K562 (cell line): Measurements from ENCODE around the gene NPC1L1. TPM values are rescaled to one million over a fixed set of nuclear protein-coding genes. Genes with fewer than 3 reads are reported as not detected.
A peak's percentile ranks its signal among the peaks of the same experiment; 100 is the strongest.

Experiments used
- CREM ChIP-seq: IDR thresholded peaks from 2 replicates; pipeline ENCODE4 v1.6.1; 2014; ENCODE audit warnings: antibody characterized with exemption, low read depth
- FOXK2 ChIP-seq, 2 experiments: fragments of 450-650 bp; IDR thresholded peaks in 1 of 2; conservative IDR thresholded peaks in 1 of 2; 2 replicates each; pipeline ENCODE4 v1.6.1; 2016; ENCODE audit warnings: low read depth in 2 of 2, mild to moderate bottlenecking in 1 of 2
- NEUROD1 ChIP-seq: fragments of 150-350 bp; IDR thresholded peaks from 2 replicates; pipeline ENCODE4 v1.6.1; 2014; ENCODE audit warnings: borderline replicate concordance, low read length, low read depth; ENCODE audit not compliant: partially characterized antibody
- NFYB ChIP-seq: IDR thresholded peaks from 2 replicates; pipeline ENCODE4 v1.6.1; 2011; ENCODE audit warnings: mild to moderate bottlenecking, moderate library complexity; ENCODE audit not compliant: insufficient read length; ENCODE audit errors: extremely low read depth
- NR2C2 ChIP-seq, 2 experiments: fragments of 200-800 bp in 1 of 2; sonication (Bioruptor generic) in 1 of 2; sonication (generic) in 1 of 2; formaldehyde crosslinking in 1 of 2; IDR thresholded peaks; 2 replicates each; pipeline versions ENCODE4 v1.6.1 to v1.8.0; 2016 to 2022; ENCODE audit warnings: mild to moderate bottlenecking in 1 of 2, missing compliant biosample characterization in 1 of 2, missing genetic modification characterization in 1 of 2, missing genetic modification reagents in 1 of 2
- RB1 ChIP-seq: fragments of 450-650 bp; IDR thresholded peaks from 2 replicates; pipeline ENCODE4 v1.6.1; 2017; ENCODE audit warnings: low read depth, mild to moderate bottlenecking
- SMAD4 ChIP-seq: fragments of 250-450 bp; sonication (Bioruptor Pico); conservative IDR thresholded peaks from 2 replicates; pipeline ENCODE4 v1.8.0; 2021; ENCODE audit warnings: inconsistent platforms, mild to moderate bottlenecking, moderate library complexity
- TEAD1 ChIP-seq, 2 experiments: fragments of 450-650 bp in 1 of 2; sonication (generic) in 1 of 2; formaldehyde crosslinking; IDR thresholded peaks; 2 replicates each; pipeline versions ENCODE4 v1.4.0 to v1.8.0; 2020 to 2022; ENCODE audit warnings: mild to moderate bottlenecking in 2 of 2, missing genetic modification reagents in 1 of 2
- ZNF324 ChIP-seq: fragments of 250-450 bp; sonication (Bioruptor Pico); IDR thresholded peaks from 2 replicates; pipeline ENCODE4 v1.4.0; 2020; ENCODE audit warnings: mild to moderate bottlenecking
- polyA plus RNA-seq, 8 experiments: library from polyadenylated mRNA; depleted of rRNA in 4 of 8; stranded (reverse) in 5 of 8; unstranded in 3 of 8; fragments of >200 nt; fragmentation: Nextera tagmentation in 2 of 8; fragmentation: Illumina TruSeq in 1 of 8; extraction: Ambion mirVana in 2 of 8; extraction: Trizol in 1 of 8; gene quantifications; 2 replicates each; pipeline versions ENCODE4 v1.2.1 to v1.2.3, GENCODE V29; 2011 to 2014; ENCODE audit warnings: inconsistent platforms in 1 of 8, missing spikeins in 1 of 8
- total RNA-seq, 7 experiments: library from RNA; depleted of rRNA in 6 of 7; stranded (reverse); fragments of >200 nt in 6 of 7; fragmentation: Illumina TruSeq in 2 of 7; extraction: Trizol in 2 of 7; gene quantifications; 2 replicates each; pipeline versions ENCODE4 v1.2.1 to v1.2.3, GENCODE V29; 2011 to 2021; ENCODE audit warnings: low replicate concordance in 1 of 7
- TF ChIP-seq, protein P1 (sequence below): fragments of 200-600 bp; sonication (generic); IDR thresholded peaks from one replicate; pipeline ENCODE4 v1.6.1; 2012; ENCODE audit warnings: mild to moderate bottlenecking, low read depth, low read length, inconsistent platforms
- TF ChIP-seq, protein P2 (sequence below): fragments of 250-450 bp; sonication (Bioruptor Pico); IDR thresholded peaks from 2 replicates; pipeline ENCODE4 v1.8.0; 2021; ENCODE audit warnings: borderline replicate concordance, mild to moderate bottlenecking, moderate library complexity; ENCODE audit not compliant: poor library complexity, severe bottlenecking

The NPC1L1 gene
- total and polyA plus RNA-seq, 9 of the 15 experiments (the other 6 are each of a cell fraction or from before 2014, with no cell fraction given): 0.01 to 0.18 (median 0.07) TPM; not detected in 4

DNA sequence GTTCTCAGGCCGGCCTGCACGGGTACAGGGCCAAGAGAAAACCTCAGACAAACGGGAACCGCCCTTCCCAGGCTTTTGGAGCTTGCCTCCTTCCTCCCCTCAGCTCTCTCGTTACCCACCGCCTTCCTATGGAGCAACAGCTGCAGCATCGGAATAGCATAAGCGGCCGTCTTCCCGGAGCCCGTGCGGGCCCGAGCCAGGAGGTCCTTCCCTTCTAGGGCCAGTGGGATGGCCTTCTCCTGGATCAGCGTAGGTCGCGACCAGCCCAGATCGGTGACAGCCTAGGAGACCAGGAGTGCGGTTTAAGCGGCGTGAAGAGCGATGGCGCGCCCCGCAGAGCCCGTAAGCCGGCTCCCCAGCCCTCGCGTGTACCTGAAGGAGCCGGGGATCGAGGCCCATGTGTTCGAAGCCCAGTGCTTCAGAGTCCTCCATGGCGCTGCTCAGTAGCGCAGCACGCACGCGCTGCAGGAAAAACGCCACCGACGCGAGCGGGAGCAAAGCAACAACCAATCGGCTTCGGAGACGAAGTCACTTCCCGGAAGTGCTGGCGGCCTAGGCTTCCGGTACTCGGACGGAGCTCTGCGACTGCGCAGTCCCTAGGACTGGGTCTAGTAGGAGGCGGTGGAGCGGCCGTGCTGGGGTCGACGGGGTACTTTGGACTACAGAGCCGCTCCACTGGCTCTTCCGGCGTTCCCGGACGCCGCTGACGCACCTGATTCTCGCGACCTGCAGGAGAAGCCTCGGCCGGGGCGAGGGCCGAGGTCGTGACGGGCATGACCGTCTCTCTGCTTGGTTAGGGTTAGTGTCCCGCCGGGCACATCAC lies 32.5 kb upstream of the NPC1L1 start, which contains the start of gene DDX56 (continued):
- TF ChIP-seq, protein P1, sequence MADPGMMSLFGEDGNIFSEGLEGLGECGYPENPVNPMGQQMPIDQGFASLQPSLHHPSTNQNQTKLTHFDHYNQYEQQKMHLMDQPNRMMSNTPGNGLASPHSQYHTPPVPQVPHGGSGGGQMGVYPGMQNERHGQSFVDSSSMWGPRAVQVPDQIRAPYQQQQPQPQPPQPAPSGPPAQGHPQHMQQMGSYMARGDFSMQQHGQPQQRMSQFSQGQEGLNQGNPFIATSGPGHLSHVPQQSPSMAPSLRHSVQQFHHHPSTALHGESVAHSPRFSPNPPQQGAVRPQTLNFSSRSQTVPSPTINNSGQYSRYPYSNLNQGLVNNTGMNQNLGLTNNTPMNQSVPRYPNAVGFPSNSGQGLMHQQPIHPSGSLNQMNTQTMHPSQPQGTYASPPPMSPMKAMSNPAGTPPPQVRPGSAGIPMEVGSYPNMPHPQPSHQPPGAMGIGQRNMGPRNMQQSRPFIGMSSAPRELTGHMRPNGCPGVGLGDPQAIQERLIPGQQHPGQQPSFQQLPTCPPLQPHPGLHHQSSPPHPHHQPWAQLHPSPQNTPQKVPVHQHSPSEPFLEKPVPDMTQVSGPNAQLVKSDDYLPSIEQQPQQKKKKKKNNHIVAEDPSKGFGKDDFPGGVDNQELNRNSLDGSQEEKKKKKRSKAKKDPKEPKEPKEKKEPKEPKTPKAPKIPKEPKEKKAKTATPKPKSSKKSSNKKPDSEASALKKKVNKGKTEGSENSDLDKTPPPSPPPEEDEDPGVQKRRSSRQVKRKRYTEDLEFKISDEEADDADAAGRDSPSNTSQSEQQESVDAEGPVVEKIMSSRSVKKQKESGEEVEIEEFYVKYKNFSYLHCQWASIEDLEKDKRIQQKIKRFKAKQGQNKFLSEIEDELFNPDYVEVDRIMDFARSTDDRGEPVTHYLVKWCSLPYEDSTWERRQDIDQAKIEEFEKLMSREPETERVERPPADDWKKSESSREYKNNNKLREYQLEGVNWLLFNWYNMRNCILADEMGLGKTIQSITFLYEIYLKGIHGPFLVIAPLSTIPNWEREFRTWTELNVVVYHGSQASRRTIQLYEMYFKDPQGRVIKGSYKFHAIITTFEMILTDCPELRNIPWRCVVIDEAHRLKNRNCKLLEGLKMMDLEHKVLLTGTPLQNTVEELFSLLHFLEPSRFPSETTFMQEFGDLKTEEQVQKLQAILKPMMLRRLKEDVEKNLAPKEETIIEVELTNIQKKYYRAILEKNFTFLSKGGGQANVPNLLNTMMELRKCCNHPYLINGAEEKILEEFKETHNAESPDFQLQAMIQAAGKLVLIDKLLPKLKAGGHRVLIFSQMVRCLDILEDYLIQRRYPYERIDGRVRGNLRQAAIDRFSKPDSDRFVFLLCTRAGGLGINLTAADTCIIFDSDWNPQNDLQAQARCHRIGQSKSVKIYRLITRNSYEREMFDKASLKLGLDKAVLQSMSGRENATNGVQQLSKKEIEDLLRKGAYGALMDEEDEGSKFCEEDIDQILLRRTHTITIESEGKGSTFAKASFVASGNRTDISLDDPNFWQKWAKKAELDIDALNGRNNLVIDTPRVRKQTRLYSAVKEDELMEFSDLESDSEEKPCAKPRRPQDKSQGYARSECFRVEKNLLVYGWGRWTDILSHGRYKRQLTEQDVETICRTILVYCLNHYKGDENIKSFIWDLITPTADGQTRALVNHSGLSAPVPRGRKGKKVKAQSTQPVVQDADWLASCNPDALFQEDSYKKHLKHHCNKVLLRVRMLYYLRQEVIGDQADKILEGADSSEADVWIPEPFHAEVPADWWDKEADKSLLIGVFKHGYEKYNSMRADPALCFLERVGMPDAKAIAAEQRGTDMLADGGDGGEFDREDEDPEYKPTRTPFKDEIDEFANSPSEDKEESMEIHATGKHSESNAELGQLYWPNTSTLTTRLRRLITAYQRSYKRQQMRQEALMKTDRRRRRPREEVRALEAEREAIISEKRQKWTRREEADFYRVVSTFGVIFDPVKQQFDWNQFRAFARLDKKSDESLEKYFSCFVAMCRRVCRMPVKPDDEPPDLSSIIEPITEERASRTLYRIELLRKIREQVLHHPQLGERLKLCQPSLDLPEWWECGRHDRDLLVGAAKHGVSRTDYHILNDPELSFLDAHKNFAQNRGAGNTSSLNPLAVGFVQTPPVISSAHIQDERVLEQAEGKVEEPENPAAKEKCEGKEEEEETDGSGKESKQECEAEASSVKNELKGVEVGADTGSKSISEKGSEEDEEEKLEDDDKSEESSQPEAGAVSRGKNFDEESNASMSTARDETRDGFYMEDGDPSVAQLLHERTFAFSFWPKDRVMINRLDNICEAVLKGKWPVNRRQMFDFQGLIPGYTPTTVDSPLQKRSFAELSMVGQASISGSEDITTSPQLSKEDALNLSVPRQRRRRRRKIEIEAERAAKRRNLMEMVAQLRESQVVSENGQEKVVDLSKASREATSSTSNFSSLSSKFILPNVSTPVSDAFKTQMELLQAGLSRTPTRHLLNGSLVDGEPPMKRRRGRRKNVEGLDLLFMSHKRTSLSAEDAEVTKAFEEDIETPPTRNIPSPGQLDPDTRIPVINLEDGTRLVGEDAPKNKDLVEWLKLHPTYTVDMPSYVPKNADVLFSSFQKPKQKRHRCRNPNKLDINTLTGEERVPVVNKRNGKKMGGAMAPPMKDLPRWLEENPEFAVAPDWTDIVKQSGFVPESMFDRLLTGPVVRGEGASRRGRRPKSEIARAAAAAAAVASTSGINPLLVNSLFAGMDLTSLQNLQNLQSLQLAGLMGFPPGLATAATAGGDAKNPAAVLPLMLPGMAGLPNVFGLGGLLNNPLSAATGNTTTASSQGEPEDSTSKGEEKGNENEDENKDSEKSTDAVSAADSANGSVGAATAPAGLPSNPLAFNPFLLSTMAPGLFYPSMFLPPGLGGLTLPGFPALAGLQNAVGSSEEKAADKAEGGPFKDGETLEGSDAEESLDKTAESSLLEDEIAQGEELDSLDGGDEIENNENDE: no peak
- 0 out of 2 replicates have a peak, but pooled peaks have one; percentile 62 for TF ChIP-seq NR2C2 (CRISPR knock-in tag; IDR thresholded peaks at IDR 0.05)
- peak; percentile 51; the same call in 1 of the 2 replicates for TF ChIP-seq NR2C2 (tag; IDR thresholded peaks at IDR 0.05)
- TF ChIP-seq TEAD1 (CRISPR knock-in tag; IDR thresholded peaks at IDR 0.05): peak in 1 of 2 experiments; percentile 84; a peak in 1 of 4 replicates
- peak; percentile 32 for TF ChIP-seq NEUROD1
- no peak for TF ChIP-seq ZNF324 (CRISPR knock-in tag)
- peak; percentile 24; the same call in 1 of the 2 replicates for TF ChIP-seq RB1
- TF ChIP-seq CREM: peak; percentile 87
- TF ChIP-seq FOXK2 (conservative IDR thresholded peaks at IDR 0.05 in 1 of 2, IDR thresholded peaks at IDR 0.05 in 1 of 2; ENCODE audit: low read depth in 2 of 2): peak; percentile 84 to 89; a peak in 2 of 4 replicates
- TF ChIP-seq, protein P2, sequence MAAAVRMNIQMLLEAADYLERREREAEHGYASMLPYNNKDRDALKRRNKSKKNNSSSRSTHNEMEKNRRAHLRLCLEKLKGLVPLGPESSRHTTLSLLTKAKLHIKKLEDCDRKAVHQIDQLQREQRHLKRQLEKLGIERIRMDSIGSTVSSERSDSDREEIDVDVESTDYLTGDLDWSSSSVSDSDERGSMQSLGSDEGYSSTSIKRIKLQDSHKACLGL (CRISPR knock-in tag): peak; percentile 83
- TF ChIP-seq NFYB: peak; percentile 13
- TF ChIP-seq SMAD4 (CRISPR knock-in tag): peak; percentile 49; the same call in 1 of the 2 replicates
